GM23338 (cell line): ENCODE results near the gene DCLK2. TPM values are rescaled to one million over a fixed set of nuclear protein-coding genes. Genes with fewer than 3 reads are reported as not detected.
"Not testable (repeated sequence)": the region's sequence is repeated elsewhere in the genome, so short reads cannot be mapped to it uniquely, and the experiment has no call there.

Experiments
- ATAC-seq: fragments of 200-7000 bp; cut with Tn5 transposase; 3 replicates; pipeline ENCODE4 v1.9.1; 2020
- DNase-seq: peaks from one replicate; pipeline ENCODE4 v3.0.0-alpha.2; 2015; ENCODE audit warnings: low spot score
- H2AFZ ChIP-seq: fragments of 200-600 bp; sonication (generic); 2 replicates; pipeline ENCODE4 v1.8.0; 2016; ENCODE audit warnings: antibody characterized with exemption, mild to moderate bottlenecking, moderate library complexity
- H3F3A ChIP-seq: fragments of 200-600 bp; sonication (generic); replicated peaks from 2 replicates; pipeline ENCODE4 v1.8.0; 2017; ENCODE audit warnings: antibody characterized with exemption, mixed run types, low read depth
- H3K27ac ChIP-seq: fragments of 200-600 bp; sonication (generic); 2 replicates; pipeline ENCODE4 v1.6.1; 2016; ENCODE audit warnings: low read depth
- H3K27me3 ChIP-seq: fragments of 200-600 bp; sonication (generic); 2 replicates; pipeline ENCODE4 v1.8.0; 2016; ENCODE audit warnings: mild to moderate bottlenecking, mixed run types, moderate library complexity; ENCODE audit not compliant: insufficient read depth
- H3K36me3 ChIP-seq: fragments of 200-600 bp; sonication (generic); 2 replicates; pipeline ENCODE4 v1.8.0; 2016; ENCODE audit warnings: mild to moderate bottlenecking; ENCODE audit not compliant: insufficient read depth
- H3K4me1 ChIP-seq: fragments of 200-600 bp; sonication (generic); 2 replicates; pipeline ENCODE4 v1.8.0; 2016; ENCODE audit warnings: mild to moderate bottlenecking, moderate library complexity; ENCODE audit not compliant: insufficient read depth
- H3K4me2 ChIP-seq: fragments of 200-600 bp; sonication (generic); 2 replicates; pipeline ENCODE4 v1.7.1; 2017; ENCODE audit warnings: mixed run types
- H3K4me3 ChIP-seq: fragments of 200-600 bp; sonication (generic); 2 replicates; pipeline ENCODE4 v1.6.1; 2016; ENCODE audit warnings: mixed run types
- H3K79me2 ChIP-seq: fragments of 200-600 bp; sonication (generic); replicated peaks from 2 replicates; pipeline ENCODE4 v1.8.0; 2017; ENCODE audit warnings: mild to moderate bottlenecking; ENCODE audit not compliant: insufficient read depth
- H3K9me2 ChIP-seq: fragments of 200-600 bp; sonication (generic); 2 replicates; pipeline ENCODE4 v1.8.0; 2017; ENCODE audit not compliant: insufficient read depth
- H4K20me1 ChIP-seq: fragments of 200-600 bp; sonication (generic); replicated peaks from 2 replicates; pipeline ENCODE4 v1.8.0; 2017; ENCODE audit warnings: mild to moderate bottlenecking; ENCODE audit not compliant: insufficient read depth
- H3K27ac Mint-ChIP-seq: 2 replicates; pipeline ENCODE4 v1.8.0; 2020; ENCODE audit warnings: inconsistent platforms, mild to moderate bottlenecking, moderate library complexity, mixed read lengths
- H3K27me3 Mint-ChIP-seq: 3 replicates; pipeline ENCODE4 v1.8.0; 2022; ENCODE audit warnings: low read depth, mild to moderate bottlenecking, moderate library complexity, mixed read lengths, inconsistent platforms; ENCODE audit not compliant: insufficient read depth, poor library complexity
- H3K36me3 Mint-ChIP-seq: 3 replicates; pipeline ENCODE4 v1.8.0; 2021; ENCODE audit warnings: low read depth, mild to moderate bottlenecking, inconsistent platforms, moderate library complexity, mixed read lengths
- H3K4me1 Mint-ChIP-seq: 3 replicates; pipeline ENCODE4 v1.8.0; 2020; ENCODE audit warnings: mild to moderate bottlenecking, inconsistent platforms, mixed read lengths
- H3K4me3 Mint-ChIP-seq: 3 replicates; pipeline ENCODE4 v1.8.0; 2021; ENCODE audit warnings: moderate library complexity, mild to moderate bottlenecking, inconsistent platforms, mixed read lengths
- H3K9me3 Mint-ChIP-seq: 3 replicates; pipeline ENCODE4 v1.8.0; 2020; ENCODE audit warnings: moderate library complexity, mild to moderate bottlenecking, inconsistent platforms, mixed read lengths
- ETS1 ChIP-seq: IDR thresholded peaks from 2 replicates; pipeline ENCODE4 v1.6.1; 2016; ENCODE audit warnings: antibody characterized with exemption
- REST ChIP-seq: IDR thresholded peaks from one replicate; pipeline ENCODE4 v1.6.1; 2018; ENCODE audit warnings: antibody characterized with exemption; ENCODE audit not compliant: unreplicated experiment
- STAT1 ChIP-seq: IDR thresholded peaks from one replicate; pipeline ENCODE4 v1.6.1; 2016; ENCODE audit warnings: antibody characterized with exemption; ENCODE audit not compliant: unreplicated experiment
- ZNF462 ChIP-seq: fragments of 250-450 bp; sonication (Bioruptor Pico); IDR thresholded peaks from 2 replicates; pipeline ENCODE4 v1.5.0; 2020; ENCODE audit warnings: mild to moderate bottlenecking, moderate library complexity
- polyA plus RNA-seq: library from polyadenylated mRNA; unstranded; fragments of >200 nt; fragmentation: Nextera tagmentation; extraction: Ambion mirVana; gene quantifications from 2 replicates; pipeline ENCODE4 v1.2.1, GENCODE V29; 2016
- total RNA-seq: library from RNA; depleted of rRNA; stranded (reverse); fragments of >200 nt; shearing (Covaris generic); gene quantifications from 2 replicates; pipeline ENCODE4 v1.2.3, GENCODE V29; 2014

Gene DCLK2
- total and polyA plus RNA-seq, 2 experiments from 2014 or later, result 0.49 TPM; not detected in 1

GRCh38 chr4:150182794-150183193, 104.5 kb downstream of the DCLK2 start (continued):
- TF ChIP-seq ZNF462 (CRISPR knock-in tag), result no peak
- TF ChIP-seq STAT1, result no peak
- no peak for TF ChIP-seq ETS1

- H3F3A ChIP-seq, H3K27ac Mint-ChIP-seq: not testable (repeated sequence)
Observed at GRCh38 chr4:150185033-150185432, 106.8 kb downstream of the DCLK2 start.

GRCh38 chr4:150192986-150193385, 114.7 kb downstream of the DCLK2 start:
- no peak overlapping the region for H3K4me3 ChIP-seq
- no peaks in the 10 kb centered on the region for H3K36me3 ChIP-seq
- Mint-ChIP-seq H3K27me3 (peaks cover 6% of the 10 kb centered on the region), H3K36me3 (no peaks in the 10 kb centered on the region), H3K27ac (no peak overlapping the region), H3K4me3 (no peak overlapping the region), H3K9me3 (no peaks in the 10 kb centered on the region), H3K4me1 (0 out of 3 replicates have a peak, but pooled peaks cover 2% of the 10 kb centered on the region)
- DNase-seq (no peak), ATAC-seq (no peak)
- H3K27me3 ChIP-seq, result no peaks in the 10 kb centered on the region; the same call in 1 of the 2 replicates
- no peaks in the 10 kb centered on the region for H3K79me2 ChIP-seq
- H4K20me1 ChIP-seq, result no peaks in the 10 kb centered on the region
- no peak overlapping the region for H3K27ac ChIP-seq
- no peak overlapping the region for H2AFZ ChIP-seq
- 0 out of 2 replicates have a peak, but pooled peaks cover 7% of the 10 kb centered on the region for H3K4me1 ChIP-seq
- no peak overlapping the region for H3K4me2 ChIP-seq
- no peaks in the 10 kb centered on the region for H3K9me2 ChIP-seq
- H3F3A ChIP-seq, result no peaks in the 10 kb centered on the region
- no peak for TF ChIP-seq REST

More at GRCh38 chr4:150185033-150185432, 106.8 kb downstream of the DCLK2 start:
- H3K27ac ChIP-seq, H3K4me3 ChIP-seq, DNase-seq, H3K9me2 ChIP-seq, H3K27me3 Mint-ChIP-seq, H2AFZ ChIP-seq, H4K20me1 ChIP-seq, H3K4me2 ChIP-seq, H3K36me3 ChIP-seq, H3K27me3 ChIP-seq, H3K79me2 ChIP-seq, H3K4me1 Mint-ChIP-seq, H3K36me3 Mint-ChIP-seq, H3K4me3 Mint-ChIP-seq, ATAC-seq, H3K4me1 ChIP-seq, H3K9me3 Mint-ChIP-seq: not testable (repeated sequence)
